Psoas muscle (tissue), 8 donors: ENCODE results near the gene C3orf20. TPM values are rescaled to one million over a fixed set of nuclear protein-coding genes. Genes with fewer than 3 reads are reported as not detected.

Experiments
- ATAC-seq, 4 donors: fragments of 200-7000 bp; cut with Tn5 transposase; one replicate each; pipeline ENCODE4 v1.9.1; 2020; ENCODE audit warnings: moderate library complexity in 3 of 4, mild to moderate bottlenecking in 2 of 4
- DNase-seq, 2 donors: peaks; one replicate each; pipeline ENCODE4 v3.0.0-alpha.2; 2020
- H3K27ac ChIP-seq: fragments of 200-600 bp; one replicate; pipeline ENCODE4 v1.8.0; 2022
- H3K27me3 ChIP-seq, 3 donors: fragments of 200-600 bp in 1 of 3; one replicate each; pipeline versions ENCODE4 v1.6.1 to v1.8.0; 2013 to 2022; ENCODE audit warnings: low read length in 2 of 3, mild to moderate bottlenecking in 2 of 3, moderate library complexity in 1 of 3; ENCODE audit not compliant: insufficient read depth in 3 of 3
- H3K36me3 ChIP-seq, 2 donors: fragments of 200-600 bp in 1 of 2; one replicate each; pipeline versions ENCODE4 v1.6.1 to v1.8.0; 2013 to 2022; ENCODE audit warnings: low read depth in 1 of 2, mild to moderate bottlenecking in 1 of 2, moderate library complexity in 1 of 2; ENCODE audit not compliant: insufficient read depth in 1 of 2
- H3K4me1 ChIP-seq: fragments of 200-600 bp; one replicate; pipeline ENCODE4 v1.8.0; 2022
- H3K4me3 ChIP-seq: fragments of 200-600 bp; one replicate; pipeline ENCODE4 v1.8.0; 2022; ENCODE audit warnings: mild to moderate bottlenecking
- H3K9me3 ChIP-seq: fragments of 200-600 bp; one replicate; pipeline ENCODE4 v1.8.0; 2022
- WGBS, 3 donors: extraction: QIAGEN DNeasy Blood & Tissue Kit; methylation state at CpG; one replicate each; pipeline versions ENCODE4 v1.1.6 to v1.1.7; 2013; 5-methylcytosine and 5-hydroxymethylcytosine counted together
- intact Hi-C, 2 donors: fragments of 100-400 bp; cut with DNase I; formaldehyde crosslinking; loops; one replicate each; pipeline versions ENCODE4 v1.11.0 to v1.14.2; 2022
- polyA plus RNA-seq, 3 donors: library from polyadenylated mRNA; stranded (reverse); fragments of 200-250 nt; gene quantifications; one replicate each; pipeline ENCODE4 v1.2.3, GENCODE V29; 2013
- total RNA-seq, 4 donors: library from RNA; stranded (reverse); fragmentation: NEBNext Ultra II Directional in 2 of 4; extraction: Animal tissue kit (Norgen Biotek cat#: 25700) in 2 of 4; gene quantifications; one replicate each; pipeline versions ENCODE4 v1.2.1 to v1.2.4, GENCODE V29; 2021 to 2023
- TF ChIP-seq, protein P1 (sequence below): fragments of 200-600 bp; IDR thresholded peaks from one replicate; pipeline ENCODE4 v1.8.0; 2022; ENCODE audit warnings: antibody characterized with exemption
- donor health status: healthy with polysubstance abuse.
- donor health status: DM: no; HTN: no; CAD: no; lungs with moderate emphysema.
- donor health status: Bipolar disorder and iron deficiency.
- donor health status: healthy.
- donor health status: DM: yes; HTN: yes; CAD: no.
- donor health status: DM: no; HTN: no; CAD: no.
- donor health status: DM: no; HTN: no; CAD: no.
- donor health status: DM: yes; HTN: yes; CAD: no.

The C3orf20 gene
- total and polyA plus RNA-seq, 7 donors = 0.01 to 0.38 (median 0.09) TPM; not detected in 2

DNA sequence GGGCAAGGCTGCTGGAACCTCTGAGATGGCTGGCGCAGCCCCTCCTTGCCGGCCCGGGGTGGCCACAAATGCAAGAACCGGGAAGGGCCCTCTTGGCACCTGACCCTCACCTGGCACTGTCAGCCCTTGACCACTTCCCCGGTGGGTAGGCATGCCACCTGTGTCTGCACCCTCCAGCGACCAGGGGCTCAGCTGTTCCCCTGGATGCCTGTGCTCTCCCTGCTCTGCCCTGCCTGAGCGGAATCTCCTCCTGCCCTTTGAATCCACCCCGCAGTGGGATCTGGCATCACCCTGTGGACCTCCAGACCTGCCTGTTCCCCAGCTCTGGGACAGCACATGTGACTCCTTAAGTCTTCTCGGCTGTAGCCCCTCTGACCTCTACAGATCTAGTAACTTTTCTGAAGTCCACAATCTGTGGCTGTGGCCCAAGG, 117.8 kb downstream of the C3orf20 start:
- intact Hi-C loops = loop anchor here in 1 of 2 donors (5.0 kb wide), 1 partner anchor 125 kb away; no protein-coding TSS in a partner anchor
- DNase-seq = peak in 1 of 2 donors; percentile 54

GRCh38 chr3:14793126-14793857, 118.4 kb downstream of the C3orf20 start:
- H3K27ac ChIP-seq = no peak overlapping the region
- 58 to 63% (median 59%) methylated on average over 15 of the region's 15 CpGs for WGBS, 3 donors
- no peaks in the 10 kb centered on the region for H3K4me1 ChIP-seq
- TF ChIP-seq, protein P1, sequence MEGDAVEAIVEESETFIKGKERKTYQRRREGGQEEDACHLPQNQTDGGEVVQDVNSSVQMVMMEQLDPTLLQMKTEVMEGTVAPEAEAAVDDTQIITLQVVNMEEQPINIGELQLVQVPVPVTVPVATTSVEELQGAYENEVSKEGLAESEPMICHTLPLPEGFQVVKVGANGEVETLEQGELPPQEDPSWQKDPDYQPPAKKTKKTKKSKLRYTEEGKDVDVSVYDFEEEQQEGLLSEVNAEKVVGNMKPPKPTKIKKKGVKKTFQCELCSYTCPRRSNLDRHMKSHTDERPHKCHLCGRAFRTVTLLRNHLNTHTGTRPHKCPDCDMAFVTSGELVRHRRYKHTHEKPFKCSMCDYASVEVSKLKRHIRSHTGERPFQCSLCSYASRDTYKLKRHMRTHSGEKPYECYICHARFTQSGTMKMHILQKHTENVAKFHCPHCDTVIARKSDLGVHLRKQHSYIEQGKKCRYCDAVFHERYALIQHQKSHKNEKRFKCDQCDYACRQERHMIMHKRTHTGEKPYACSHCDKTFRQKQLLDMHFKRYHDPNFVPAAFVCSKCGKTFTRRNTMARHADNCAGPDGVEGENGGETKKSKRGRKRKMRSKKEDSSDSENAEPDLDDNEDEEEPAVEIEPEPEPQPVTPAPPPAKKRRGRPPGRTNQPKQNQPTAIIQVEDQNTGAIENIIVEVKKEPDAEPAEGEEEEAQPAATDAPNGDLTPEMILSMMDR = no peak
- H3K27me3 ChIP-seq = no peaks in the 10 kb centered on the region
- no peak overlapping the region for H3K4me3 ChIP-seq
- no peaks in the 10 kb centered on the region for H3K36me3 ChIP-seq
- DNase-seq (peak; percentile 29 to 61), ATAC-seq (no peak)
- intact Hi-C loops = loop anchor here in 1 of 2 donors (5.0 kb wide), 1 partner anchor 124 kb away; no protein-coding TSS in a partner anchor
- H3K9me3 ChIP-seq = no peaks in the 10 kb centered on the region

More for the DNA sequence above, 117.8 kb downstream of the C3orf20 start:
- no peak overlapping the region for H3K4me3 ChIP-seq
- ATAC-seq = no peak
- no peaks in the 10 kb centered on the region for H3K27me3 ChIP-seq
- TF ChIP-seq, protein P1 = no peak
- H3K27ac ChIP-seq = no peak overlapping the region
- H3K4me1 ChIP-seq = no peaks in the 10 kb centered on the region
- H3K36me3 ChIP-seq = no peaks in the 10 kb centered on the region
- no peaks in the 10 kb centered on the region for H3K9me3 ChIP-seq
- WGBS, 3 donors = 74 to 84% (median 81%) methylated on average over 9 of the region's 9 CpGs

- H3K36me3 ChIP-seq = no peaks in the 10 kb centered on the region
- no peak overlapping the region for H3K27ac ChIP-seq
- intact Hi-C loops = loop anchor here in 1 of 2 donors (5.0 kb wide), 1 partner anchor 123 kb away; no protein-coding TSS in a partner anchor
- no peaks in the 10 kb centered on the region for H3K4me1 ChIP-seq
- TF ChIP-seq, protein P1 = no peak
- no peaks in the 10 kb centered on the region for H3K9me3 ChIP-seq
- peaks cover 0 to 2% (median 0%) of the 10 kb centered on the region in 3 donors for H3K27me3 ChIP-seq
- H3K4me3 ChIP-seq = no peak overlapping the region
- WGBS, 3 donors = 70 to 78% (median 75%) methylated on average over 5 of the region's 5 CpGs
- DNase-seq (no peak), ATAC-seq (no peak)
Observed at GRCh38 chr3:14793858-14794234, 118.9 kb downstream of the C3orf20 start.

DNA sequence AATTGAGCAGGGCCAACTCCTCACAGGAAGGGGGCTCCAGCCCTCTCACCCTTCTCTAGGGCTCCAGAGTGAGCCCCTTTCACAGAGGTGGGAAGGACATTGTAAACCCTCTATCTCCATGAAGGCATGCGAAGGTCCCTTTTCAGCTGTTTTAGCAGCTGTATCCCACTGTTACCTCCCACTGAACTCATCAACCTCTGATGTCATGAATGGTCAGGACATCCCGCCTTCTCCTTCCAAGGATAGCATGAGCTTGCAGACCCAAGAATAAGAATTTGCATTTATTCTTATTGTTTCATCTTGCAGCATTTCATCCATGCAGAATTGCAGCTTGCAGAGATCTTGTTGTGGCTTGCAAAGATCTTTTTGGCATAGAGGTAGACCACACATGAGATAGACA, 119.5 kb downstream of the C3orf20 start:
- intact Hi-C loops = loop anchor here in 1 of 2 donors (5.0 kb wide), 1 partner anchor 123 kb away; no protein-coding TSS in a partner anchor
- H3K27ac ChIP-seq = no peak overlapping the region
- no peaks in the 10 kb centered on the region for H3K36me3 ChIP-seq
- H3K4me3 ChIP-seq = no peak overlapping the region
- 59 to 65% (median 65%) methylated on average over 2 of the region's 2 CpGs for WGBS, 3 donors
- ATAC-seq (no peak), DNase-seq (no peak)
- H3K4me1 ChIP-seq = no peaks in the 10 kb centered on the region
- H3K9me3 ChIP-seq = no peaks in the 10 kb centered on the region
- peaks cover 0 to 7% (median 0%) of the 10 kb centered on the region in 3 donors for H3K27me3 ChIP-seq
- TF ChIP-seq, protein P1 = no peak
